Effector memory CD4-positive, alpha-beta T cell (primary cell): ENCODE results near the gene AFF1.
A peak's percentile ranks its signal among the peaks of the same experiment; 100 is the strongest.
"Not testable (repeated sequence)": the region's sequence is repeated elsewhere in the genome, so short reads cannot be mapped to it uniquely, and the experiment has no call there.

Experiments used
- DNase-seq, 3 donors: peaks; one replicate each; pipeline ENCODE4 v3.0.0-alpha.2; 2020
- H3K27ac ChIP-seq: 2 replicates; pipeline ENCODE4 v1.7.0; 2013; ENCODE audit warnings: mild to moderate bottlenecking, low read length, moderate library complexity; ENCODE audit not compliant: insufficient read depth, poor library complexity, severe bottlenecking
- H3K27me3 ChIP-seq: replicated peaks from 2 replicates; pipeline ENCODE4 v1.7.0; 2013; ENCODE audit warnings: mild to moderate bottlenecking, low read length; ENCODE audit not compliant: insufficient read depth, control insufficient read depth, poor library complexity, severe bottlenecking
- H3K36me3 ChIP-seq: 2 replicates; pipeline ENCODE4 v1.7.0; 2013; ENCODE audit warnings: mild to moderate bottlenecking, low read length, moderate library complexity; ENCODE audit not compliant: control insufficient read depth, insufficient read depth
- H3K4me1 ChIP-seq: 2 replicates; pipeline ENCODE4 v1.7.0; 2013; ENCODE audit warnings: low read length, mild to moderate bottlenecking; ENCODE audit not compliant: control insufficient read depth, insufficient read depth, poor library complexity, severe bottlenecking
- H3K4me3 ChIP-seq: 2 replicates; pipeline ENCODE4 v1.7.0; 2013; ENCODE audit warnings: low read length, low read depth, mild to moderate bottlenecking; ENCODE audit not compliant: insufficient read depth, poor library complexity, severe bottlenecking
- H3K9me3 ChIP-seq: 2 replicates; pipeline ENCODE4 v1.7.0; 2013; ENCODE audit warnings: mild to moderate bottlenecking, low read length, moderate library complexity; ENCODE audit not compliant: control insufficient read depth

AFF1 gene

GRCh38 chr4:87066403-87067123 lies 131.8 kb downstream of the AFF1 start:
- H3K4me1 ChIP-seq: no peaks in the 10 kb centered on the region
- H3K27ac ChIP-seq: no peak overlapping the region
- H3K9me3 ChIP-seq: no peaks in the 10 kb centered on the region
- no peak overlapping the region for H3K4me3 ChIP-seq
- no peaks in the 10 kb centered on the region for H3K36me3 ChIP-seq
- DNase-seq: no peak
- H3K27me3 ChIP-seq: no peaks in the 10 kb centered on the region

GRCh38 chr4:87067124-87067885 lies 132.5 kb downstream of the AFF1 start:
- Histone ChIP-seq H3K9me3 (no peaks in the 10 kb centered on the region), H3K27ac (no peak overlapping the region), H3K4me1 (no peaks in the 10 kb centered on the region), H3K4me3 (no peak overlapping the region), H3K27me3 (no peaks in the 10 kb centered on the region), H3K36me3 (no peaks in the 10 kb centered on the region)
- DNase-seq: no peak

- H3K4me1 ChIP-seq: peaks cover 5% of the 10 kb centered on the region
- no peaks in the 10 kb centered on the region for H3K27me3 ChIP-seq
- H3K27ac ChIP-seq: no peak overlapping the region
- no peak for DNase-seq
- no peaks in the 10 kb centered on the region for H3K9me3 ChIP-seq
- H3K4me3 ChIP-seq: no peak overlapping the region
- H3K36me3 ChIP-seq: no peaks in the 10 kb centered on the region
Observed at GRCh38 chr4:87068583-87069021, 133.8 kb downstream of the AFF1 start.

GRCh38 chr4:87069037-87069742 lies 134.4 kb downstream of the AFF1 start:
- no peaks in the 10 kb centered on the region for H3K36me3 ChIP-seq
- no peaks in the 10 kb centered on the region for H3K27me3 ChIP-seq
- peaks cover 11% of the 10 kb centered on the region for H3K4me1 ChIP-seq
- no peak overlapping the region for H3K27ac ChIP-seq
- H3K9me3 ChIP-seq: no peaks in the 10 kb centered on the region
- H3K4me3 ChIP-seq: no peak overlapping the region
- no peak for DNase-seq

GRCh38 chr4:87071401-87071800 lies 136.6 kb downstream of the AFF1 start:
- Histone ChIP-seq H3K27me3 (no peaks in the 10 kb centered on the region), H3K9me3 (no peaks in the 10 kb centered on the region), H3K36me3 (no peaks in the 10 kb centered on the region), H3K4me1 (peaks cover 14% of the 10 kb centered on the region), H3K4me3 (no peak overlapping the region), H3K27ac (no peak overlapping the region)
- DNase-seq: no peak

DNA sequence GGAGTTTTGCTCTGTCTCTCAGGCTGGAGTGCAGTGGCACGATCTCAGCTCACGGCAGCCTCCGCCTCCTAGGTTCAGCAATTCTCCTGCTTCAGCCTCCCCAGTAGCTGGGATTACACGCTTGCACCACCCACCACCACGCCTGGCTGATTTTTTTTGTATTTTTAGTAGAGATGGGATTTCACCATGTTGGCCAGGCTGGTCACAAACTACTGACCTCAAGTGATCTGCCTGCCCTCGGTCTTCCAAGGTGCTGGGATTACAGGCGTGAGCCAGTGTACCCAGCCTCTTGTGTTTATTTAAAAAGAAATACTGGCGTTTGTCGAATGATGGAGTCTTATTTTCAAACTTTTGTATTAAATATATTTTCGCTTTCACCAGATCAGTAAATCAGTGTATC lies 137.7 kb downstream of the AFF1 start:
- not testable (repeated sequence) for H3K4me3 ChIP-seq, H3K36me3 ChIP-seq, H3K9me3 ChIP-seq, DNase-seq, H3K27ac ChIP-seq, H3K27me3 ChIP-seq
- peaks cover 14% of the 10 kb centered on the region for H3K4me1 ChIP-seq

- no peaks in the 10 kb centered on the region for H3K27me3 ChIP-seq
- peaks cover 14% of the 10 kb centered on the region for H3K4me1 ChIP-seq
- peak in 1 of 3 donors; percentile 8 for DNase-seq
- H3K4me3 ChIP-seq: peak overlapping the region; percentile 19
- no peaks in the 10 kb centered on the region for H3K36me3 ChIP-seq
- H3K27ac ChIP-seq: peak overlapping the region; percentile 37
- H3K9me3 ChIP-seq: no peaks in the 10 kb centered on the region
Observed at GRCh38 chr4:87073199-87074120, 138.6 kb downstream of the AFF1 start.

DNA sequence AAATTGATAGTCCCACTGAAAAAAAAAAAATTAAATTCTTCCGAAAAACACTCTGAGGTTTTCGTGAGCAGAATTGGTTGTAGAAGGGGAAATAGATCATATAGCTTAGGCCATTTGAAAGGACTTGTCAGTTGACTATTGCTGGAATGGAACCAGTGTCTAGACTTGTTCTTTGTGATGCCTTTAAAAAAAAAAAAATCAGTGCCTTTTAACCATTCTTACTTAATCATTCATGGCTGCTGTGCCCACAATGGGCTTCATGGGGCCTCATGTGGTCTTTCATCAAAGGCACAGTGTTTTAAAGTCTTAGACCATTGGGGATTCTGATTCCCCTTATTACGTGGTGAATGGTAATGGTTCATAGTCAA lies 139.3 kb downstream of the AFF1 start:
- no peak for DNase-seq
- Histone ChIP-seq H3K27ac (no peak overlapping the region), H3K4me1 (peaks cover 14% of the 10 kb centered on the region)

DNA sequence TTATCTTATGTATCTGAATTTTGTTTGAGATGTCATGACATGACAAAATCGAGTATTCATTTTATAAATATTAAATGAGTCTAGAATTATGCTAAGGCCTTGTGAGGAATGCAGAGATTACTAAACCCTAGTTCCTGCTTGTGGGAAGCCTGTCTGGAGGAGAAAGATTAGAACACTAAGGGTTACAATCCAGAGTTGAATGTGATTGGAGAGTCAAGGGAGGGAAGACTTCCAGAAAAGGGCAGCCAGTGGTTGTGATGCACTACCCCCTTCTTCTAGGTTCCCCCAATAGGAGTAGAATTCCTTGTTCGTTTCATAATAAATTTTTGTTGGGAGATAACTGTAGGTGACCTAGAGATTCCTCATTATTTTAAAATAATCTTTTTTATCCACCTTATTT lies 141.1 kb downstream of the AFF1 start:
- no peak for DNase-seq
- no peak overlapping the region for H3K4me3 ChIP-seq
- H3K27ac ChIP-seq: no peak overlapping the region
- peaks cover 14% of the 10 kb centered on the region for H3K4me1 ChIP-seq
- no peaks in the 10 kb centered on the region for H3K9me3 ChIP-seq
- no peaks in the 10 kb centered on the region for H3K27me3 ChIP-seq
- H3K36me3 ChIP-seq: no peaks in the 10 kb centered on the region

More for the DNA sequence above, 139.3 kb downstream of the AFF1 start:
- H3K27me3 ChIP-seq: no peaks in the 10 kb centered on the region
- no peaks in the 10 kb centered on the region for H3K36me3 ChIP-seq
- H3K4me3 ChIP-seq: peak overlapping the region; percentile 19
- no peaks in the 10 kb centered on the region for H3K9me3 ChIP-seq
